Sigmoid colon (tissue), 7 donors: ENCODE data around the gene RAPGEF3. TPM values are rescaled to one million over a fixed set of nuclear protein-coding genes. Genes with fewer than 3 reads are reported as not detected.

Experiments
- DNase-seq: peaks from one replicate; pipeline ENCODE4 v3.0.0-alpha.2; 2019
- H3K27ac ChIP-seq, 4 donors: fragments of 200-600 bp; sonication (generic); one replicate each; pipeline ENCODE4 v1.5.1; 2016 to 2019; ENCODE audit warnings: mild to moderate bottlenecking in 1 of 4
- H3K27me3 ChIP-seq, 3 donors: fragments of 200-600 bp; sonication (generic); one replicate each; pipeline ENCODE4 v1.5.1; 2019; ENCODE audit warnings: mild to moderate bottlenecking in 1 of 3
- H3K36me3 ChIP-seq, 4 donors: fragments of 200-600 bp; sonication (generic); one replicate each; pipeline ENCODE4 v1.5.1; 2016 to 2019
- H3K4me1 ChIP-seq, 4 donors: fragments of 200-600 bp; sonication (generic); one replicate each; pipeline ENCODE4 v1.5.1; 2017 to 2019
- H3K4me3 ChIP-seq, 4 donors: fragments of 200-600 bp; sonication (generic); one replicate each; pipeline ENCODE4 v1.5.1; 2017 to 2019; ENCODE audit warnings: mild to moderate bottlenecking in 2 of 4, moderate library complexity in 1 of 4
- H3K9me3 ChIP-seq, 4 donors: fragments of 200-600 bp in 3 of 4; sonication (generic) in 3 of 4; one replicate each; pipeline versions ENCODE4 v1.5.1 to v1.6.1; 2013 to 2019
- EP300 ChIP-seq, 4 donors: sonication (generic); formaldehyde crosslinking; IDR thresholded peaks; one replicate each; pipeline ENCODE4 v1.6.1; 2017; ENCODE audit warnings: antibody characterized with exemption in 4 of 4
- POLR2A ChIP-seq, 2 donors: fragments of 450-650 bp; IDR thresholded peaks; one replicate each; pipeline ENCODE4 v1.6.1; 2016; ENCODE audit warnings: antibody characterized with exemption in 2 of 2, mild to moderate bottlenecking in 2 of 2, moderate library complexity in 2 of 2
- POLR2AphosphoS5 ChIP-seq, 4 donors: sonication (generic); formaldehyde crosslinking; IDR thresholded peaks; one replicate each; pipeline ENCODE4 v1.6.1; 2017; ENCODE audit warnings: antibody characterized with exemption in 4 of 4
- WGBS, 2 donors: extraction: QIAGEN DNeasy Blood & Tissue Kit; methylation state at CpG; one replicate each; pipeline ENCODE4 v1.1.7; 2013; 5-methylcytosine and 5-hydroxymethylcytosine counted together
- intact Hi-C: fragments of 100-400 bp; cut with DNase I; formaldehyde crosslinking; loops from one replicate; pipeline ENCODE4 v1.15.1; 2023
- polyA plus RNA-seq, 3 donors: library from polyadenylated mRNA; stranded (reverse); fragments of 200-250 nt; gene quantifications; one replicate each; pipeline ENCODE4 v1.2.3, GENCODE V29; 2013
- total RNA-seq, 4 donors: library from RNA; depleted of rRNA; stranded (reverse); fragments of >200 nt; gene quantifications; one replicate each; pipeline ENCODE4 v1.1.0, GENCODE V29; 2016
- TF ChIP-seq, protein P1 (sequence below), 4 experiments: fragments of 450-650 bp in 3 of 4; fragments of 200-600 bp in 1 of 4; IDR thresholded peaks; one replicate each; pipeline ENCODE4 v1.5.1; 2016 to 2019; ENCODE audit warnings: antibody characterized with exemption in 4 of 4, mild to moderate bottlenecking in 3 of 4, moderate library complexity in 2 of 4
- donor health status: healthy with polysubstance abuse.
- donor health status: Bipolar disorder and iron deficiency.
- donor health status: healthy.

RAPGEF3 gene
- total and polyA plus RNA-seq, 7 donors, result 3.9 to 36.8 (median 14.6) TPM

- intact Hi-C loops, result no loop called here
- Histone ChIP-seq H3K4me3 (no peak overlapping the region), H3K27me3 (no peaks in the 10 kb centered on the region), H3K36me3 (peaks cover 72 to 100% (median 96%) of the 10 kb centered on the region in 4 donors), H3K4me1 (peaks cover 0 to 3% (median 0%) of the 10 kb centered on the region in 4 donors), H3K9me3 (no peaks in the 10 kb centered on the region), H3K27ac (no peak overlapping the region)
- TF ChIP-seq POLR2AphosphoS5 (IDR thresholded peaks at IDR 0.05) (no peak), POLR2A (IDR thresholded peaks at IDR 0.05) (no peak)
- WGBS, 2 donors, result 96% methylated on average over 5 of the region's 5 CpGs
- no peak for DNase-seq
Measured at GRCh38 chr12:47789141-47789540, 30.5 kb upstream of the RAPGEF3 start.

GRCh38 chr12:47787596-47788319 is 29.1 kb upstream of the RAPGEF3 start:
- Histone ChIP-seq H3K4me1 (peaks cover 0 to 3% (median 0%) of the 10 kb centered on the region in 4 donors), H3K4me3 (no peak overlapping the region), H3K9me3 (no peaks in the 10 kb centered on the region), H3K27me3 (no peaks in the 10 kb centered on the region), H3K27ac (peak overlapping the region in 1 of 4 donors; percentile 7), H3K36me3 (peaks cover 66 to 100% (median 93%) of the 10 kb centered on the region in 4 donors)
- DNase-seq, result no peak
- TF ChIP-seq, protein P1, sequence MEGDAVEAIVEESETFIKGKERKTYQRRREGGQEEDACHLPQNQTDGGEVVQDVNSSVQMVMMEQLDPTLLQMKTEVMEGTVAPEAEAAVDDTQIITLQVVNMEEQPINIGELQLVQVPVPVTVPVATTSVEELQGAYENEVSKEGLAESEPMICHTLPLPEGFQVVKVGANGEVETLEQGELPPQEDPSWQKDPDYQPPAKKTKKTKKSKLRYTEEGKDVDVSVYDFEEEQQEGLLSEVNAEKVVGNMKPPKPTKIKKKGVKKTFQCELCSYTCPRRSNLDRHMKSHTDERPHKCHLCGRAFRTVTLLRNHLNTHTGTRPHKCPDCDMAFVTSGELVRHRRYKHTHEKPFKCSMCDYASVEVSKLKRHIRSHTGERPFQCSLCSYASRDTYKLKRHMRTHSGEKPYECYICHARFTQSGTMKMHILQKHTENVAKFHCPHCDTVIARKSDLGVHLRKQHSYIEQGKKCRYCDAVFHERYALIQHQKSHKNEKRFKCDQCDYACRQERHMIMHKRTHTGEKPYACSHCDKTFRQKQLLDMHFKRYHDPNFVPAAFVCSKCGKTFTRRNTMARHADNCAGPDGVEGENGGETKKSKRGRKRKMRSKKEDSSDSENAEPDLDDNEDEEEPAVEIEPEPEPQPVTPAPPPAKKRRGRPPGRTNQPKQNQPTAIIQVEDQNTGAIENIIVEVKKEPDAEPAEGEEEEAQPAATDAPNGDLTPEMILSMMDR (IDR thresholded peaks at IDR 0.05), result no peak
- TF ChIP-seq POLR2AphosphoS5 (IDR thresholded peaks at IDR 0.05), result peak in 1 of 4 donors; percentile 14
- 85 to 87% methylated on average over 14 of the region's 14 CpGs for WGBS, 2 donors
- intact Hi-C loops, result no loop called here

GRCh38 chr12:47786662-47787280 is 28.1 kb upstream of the RAPGEF3 start:
- H3K27me3 ChIP-seq, result no peaks in the 10 kb centered on the region
- no peak for DNase-seq
- 96% methylated on average over 10 of the region's 10 CpGs for WGBS, 2 donors
- no peaks in the 10 kb centered on the region for H3K9me3 ChIP-seq
- H3K4me3 ChIP-seq, result no peak overlapping the region
- H3K27ac ChIP-seq, result peak overlapping the region; percentile 18 to 68 (median 36)
- TF ChIP-seq POLR2AphosphoS5 (IDR thresholded peaks at IDR 0.05), result no peak
- TF ChIP-seq EP300 (IDR thresholded peaks at IDR 0.05), result no peak
- no peak for TF ChIP-seq POLR2A (IDR thresholded peaks at IDR 0.05)
- peaks cover 69 to 98% (median 86%) of the 10 kb centered on the region in 4 donors for H3K36me3 ChIP-seq
- H3K4me1 ChIP-seq, result peaks cover 0 to 4% (median 2%) of the 10 kb centered on the region in 4 donors
- intact Hi-C loops, result no loop called here

DNA sequence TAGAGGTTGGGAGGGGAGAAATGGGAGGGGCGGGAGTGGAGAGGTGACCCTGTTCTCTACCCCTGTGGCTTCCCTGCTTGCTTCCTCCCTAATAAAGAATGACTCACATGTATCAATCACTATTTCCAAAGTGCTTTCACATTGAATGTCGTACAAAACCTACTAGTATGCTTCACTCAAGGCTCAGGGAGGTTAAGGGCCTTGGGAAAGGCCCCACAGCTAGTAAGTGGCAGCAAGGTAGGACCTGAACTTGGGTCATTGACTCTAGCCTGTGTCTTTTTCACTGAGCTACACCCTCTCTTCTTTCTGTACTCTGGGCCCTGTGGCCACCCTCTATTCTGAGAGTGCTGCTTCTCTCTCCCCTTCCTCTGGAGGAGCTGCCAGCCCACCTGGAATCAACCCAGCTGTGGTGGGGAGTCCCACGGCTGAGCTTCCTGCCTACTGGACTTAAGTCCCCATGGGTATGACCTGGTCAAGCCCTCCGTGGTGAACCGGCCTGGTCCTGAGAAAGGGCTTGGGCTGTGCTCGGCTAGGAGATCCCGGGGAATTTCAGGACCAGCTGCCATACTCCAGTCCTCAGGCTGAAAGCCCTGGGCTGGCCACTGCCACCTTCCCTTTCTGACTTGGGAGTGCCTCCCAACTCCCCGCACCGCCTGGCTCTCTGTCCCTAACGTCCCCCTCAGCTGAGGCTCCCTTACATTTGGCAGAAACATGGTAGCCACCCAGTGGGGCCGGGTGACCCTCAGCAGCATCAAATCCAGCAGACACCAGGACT is 27.4 kb upstream of the RAPGEF3 start:
- Histone ChIP-seq H3K27ac (peak overlapping the region; percentile 29 to 68 (median 37)), H3K9me3 (no peaks in the 10 kb centered on the region), H3K4me3 (no peak overlapping the region), H3K4me1 (peaks cover 0 to 4% (median 2%) of the 10 kb centered on the region in 4 donors), H3K27me3 (no peaks in the 10 kb centered on the region), H3K36me3 (peaks cover 62 to 96% (median 79%) of the 10 kb centered on the region in 4 donors)
- 90 to 91% methylated on average over 11 of the region's 11 CpGs for WGBS, 2 donors
- TF ChIP-seq, protein P1 (IDR thresholded peaks at IDR 0.05), result no peak
- TF ChIP-seq POLR2AphosphoS5 (IDR thresholded peaks at IDR 0.05), result no peak
- TF ChIP-seq POLR2A (IDR thresholded peaks at IDR 0.05), result no peak
- no peak for TF ChIP-seq EP300 (IDR thresholded peaks at IDR 0.05)
- intact Hi-C loops, result no loop called here
- DNase-seq, result no peak

GRCh38 chr12:47785036-47785886 is 26.6 kb upstream of the RAPGEF3 start:
- no peaks in the 10 kb centered on the region for H3K27me3 ChIP-seq
- peaks cover 0 to 4% (median 2%) of the 10 kb centered on the region in 4 donors for H3K4me1 ChIP-seq
- no peaks in the 10 kb centered on the region for H3K9me3 ChIP-seq
- H3K4me3 ChIP-seq, result no peak overlapping the region
- WGBS, 2 donors, result 88 to 92% methylated on average over 15 of the region's 15 CpGs
- TF ChIP-seq, protein P1 (IDR thresholded peaks at IDR 0.05), result no peak
- no peak for TF ChIP-seq EP300 (IDR thresholded peaks at IDR 0.05)
- no peak for TF ChIP-seq POLR2A (IDR thresholded peaks at IDR 0.05)
- TF ChIP-seq POLR2AphosphoS5 (IDR thresholded peaks at IDR 0.05), result no peak
- peak overlapping the region in 3 of 4 donors; percentile 31 to 68 (median 43) for H3K27ac ChIP-seq
- intact Hi-C loops, result no loop called here
- peaks cover 56 to 93% (median 71%) of the 10 kb centered on the region in 4 donors for H3K36me3 ChIP-seq
- peak; percentile 69 for DNase-seq
